Mesangial cell (primary cell): Measurements from ENCODE around the gene EVA1C. TPM values are rescaled to one million over a fixed set of nuclear protein-coding genes. Genes with fewer than 3 reads are reported as not detected.

Experiments used
- total RNA-seq: library from RNA; depleted of rRNA; stranded (reverse); fragments of >200 nt; gene quantifications from 2 replicates; pipeline ENCODE4 v1.2.3, GENCODE V29; 2015

Gene EVA1C, protein sequence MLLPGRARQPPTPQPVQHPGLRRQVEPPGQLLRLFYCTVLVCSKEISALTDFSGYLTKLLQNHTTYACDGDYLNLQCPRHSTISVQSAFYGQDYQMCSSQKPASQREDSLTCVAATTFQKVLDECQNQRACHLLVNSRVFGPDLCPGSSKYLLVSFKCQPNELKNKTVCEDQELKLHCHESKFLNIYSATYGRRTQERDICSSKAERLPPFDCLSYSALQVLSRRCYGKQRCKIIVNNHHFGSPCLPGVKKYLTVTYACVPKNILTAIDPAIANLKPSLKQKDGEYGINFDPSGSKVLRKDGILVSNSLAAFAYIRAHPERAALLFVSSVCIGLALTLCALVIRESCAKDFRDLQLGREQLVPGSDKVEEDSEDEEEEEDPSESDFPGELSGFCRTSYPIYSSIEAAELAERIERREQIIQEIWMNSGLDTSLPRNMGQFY
- 1.6 and 2.4 TPM in 2 replicates for total RNA-seq

DNA sequence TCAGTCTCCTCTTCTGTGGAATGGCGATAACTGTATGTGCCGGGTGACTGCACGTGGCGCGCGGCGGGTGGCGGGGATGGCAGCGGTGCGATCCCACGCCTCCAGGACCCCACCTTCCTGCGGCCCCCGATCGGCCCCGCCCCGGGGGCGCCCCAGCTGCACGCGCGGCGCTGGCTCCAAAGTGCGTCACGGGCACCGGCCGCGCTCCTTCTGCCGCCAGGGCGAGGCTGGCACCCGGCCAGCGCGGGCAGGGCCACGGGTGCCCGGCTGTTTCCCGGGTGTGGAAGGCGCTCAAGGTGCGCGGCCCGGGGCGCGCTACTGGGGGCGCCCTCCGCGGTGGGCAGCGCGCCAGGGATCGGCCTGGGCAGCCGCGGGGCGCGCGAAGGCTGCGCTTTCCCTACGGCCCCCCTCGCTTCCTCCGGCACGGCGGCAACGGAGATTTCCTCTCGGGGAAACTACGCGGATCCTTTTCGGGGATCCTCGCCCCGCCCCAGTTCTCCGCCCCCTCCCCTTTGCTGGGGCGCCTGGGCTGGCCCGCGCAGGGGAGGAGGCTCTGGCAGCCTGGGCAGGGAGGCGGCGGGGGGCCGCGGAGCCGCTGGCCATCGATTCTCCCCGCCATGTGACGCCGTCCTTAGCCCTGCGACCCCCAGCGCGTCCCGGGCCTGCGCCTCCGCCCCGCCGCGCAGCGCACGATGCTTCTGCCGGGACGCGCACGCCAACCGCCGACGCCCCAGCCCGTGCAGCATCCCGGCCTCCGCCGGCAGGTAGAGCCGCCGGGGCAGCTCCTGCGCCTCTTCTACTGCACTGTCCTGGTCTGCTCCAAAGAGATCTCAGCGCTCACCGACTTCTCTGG is at the start of gene EVA1C:
Gene EVA1C (plus strand): TSS at position 545 of the 853 bp plus-strand sequence. CDS start 148 bp downstream, at position 693.

DNA sequence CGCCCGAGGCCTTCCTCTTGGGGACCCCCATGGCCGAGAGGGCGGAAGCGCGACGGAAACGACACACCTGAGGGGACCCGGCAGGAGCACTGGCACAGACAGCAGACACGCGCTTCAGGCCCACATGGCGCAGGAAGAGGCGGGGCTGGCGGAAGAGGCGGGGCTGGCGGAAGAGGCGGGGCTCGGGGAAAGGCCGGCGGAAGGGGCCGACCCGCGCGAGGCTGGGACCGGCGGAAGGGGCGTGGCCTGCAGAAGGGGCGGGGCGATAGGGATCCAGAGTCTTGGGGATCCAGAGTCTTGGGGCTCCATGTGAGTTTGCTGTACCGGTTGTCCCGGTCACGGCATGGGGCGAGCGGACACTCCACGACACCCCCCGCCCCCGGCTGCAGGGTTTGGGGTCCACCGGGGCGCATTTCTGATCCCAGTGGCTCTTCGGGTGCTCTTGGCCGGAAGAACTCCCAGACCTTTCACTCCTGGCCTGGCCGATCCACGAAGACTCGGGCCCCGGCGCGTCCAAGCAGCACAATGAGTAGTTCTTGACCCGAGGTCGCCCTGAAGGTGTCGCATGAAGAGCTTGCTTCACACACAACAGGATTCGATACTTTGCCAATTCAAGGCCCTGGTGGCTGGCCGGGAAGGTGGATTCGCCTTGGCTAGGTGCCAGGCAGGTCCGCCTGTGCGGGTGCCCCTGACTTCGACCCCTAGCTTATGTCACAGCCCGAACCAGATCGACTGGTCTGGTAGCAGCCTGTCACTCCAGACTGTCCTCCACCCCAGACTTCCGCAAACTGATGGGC is 19.4 kb upstream of the EVA1C start, which contains the start of gene URB1:
Gene URB1 (minus strand): TSS at position 133 of the 797 bp plus-strand sequence. CDS start 102 bp downstream, at position 31.

Other genes with a start within 250 kb of the EVA1C start
- 2.7 and 13.0 TPM in 2 replicates for gene MIS18A, start 133.7 kb upstream of the EVA1C start, total RNA-seq
- gene MRAP, start 113.9 kb upstream of the EVA1C start, total RNA-seq: not detected in 2 replicates
- 18.3 and 18.4 TPM in 2 replicates for gene URB1, start 19.7 kb upstream of the EVA1C start, total RNA-seq
- gene TCP10L, start 172.8 kb downstream of the EVA1C start, total RNA-seq: under 0.01 TPM in 1 of 2 replicates, not detected in the other
- 28.9 and 31.0 TPM in 2 replicates for gene CFAP298, start 199.7 kb downstream of the EVA1C start, total RNA-seq